Neural progenitor cell (in vitro differentiated cells): Measurements from ENCODE around the gene JADE2. TPM values are rescaled to one million over a fixed set of nuclear protein-coding genes. Genes with fewer than 3 reads are reported as not detected.
A peak's percentile ranks its signal among the peaks of the same experiment; 100 is the strongest.

Source experiments
- DNase-seq: peaks from one replicate; pipeline ENCODE4 v3.0.0-alpha.2; 2016; ENCODE audit warnings: low spot score
- H2AFZ ChIP-seq: fragments of 200-600 bp; sonication (generic); replicated peaks from 2 replicates; pipeline ENCODE4 v1.6.1; 2016; ENCODE audit warnings: antibody characterized with exemption
- H3F3A ChIP-seq: fragments of 200-600 bp; sonication (generic); 2 replicates; pipeline ENCODE4 v1.6.1; 2016; ENCODE audit warnings: antibody characterized with exemption, low read depth
- H3K27ac ChIP-seq: fragments of 200-600 bp; sonication (generic); 2 replicates; pipeline ENCODE4 v1.5.1; 2016; ENCODE audit warnings: mild to moderate bottlenecking
- H3K27me3 ChIP-seq: fragments of 200-600 bp; sonication (generic); 2 replicates; pipeline ENCODE4 v1.6.1; 2016; ENCODE audit warnings: mild to moderate bottlenecking, moderate library complexity
- H3K36me3 ChIP-seq: fragments of 200-600 bp; sonication (generic); 2 replicates; pipeline ENCODE4 v1.5.1; 2016
- H3K4me1 ChIP-seq: fragments of 200-600 bp; sonication (generic); 2 replicates; pipeline ENCODE4 v1.6.1; 2016; ENCODE audit warnings: mixed run types
- H3K4me2 ChIP-seq: fragments of 200-600 bp; sonication (generic); 2 replicates; pipeline ENCODE4 v1.6.1; 2016
- H3K4me3 ChIP-seq: fragments of 200-600 bp; sonication (generic); 2 replicates; pipeline ENCODE4 v1.5.1; 2016
- H3K79me2 ChIP-seq: fragments of 200-600 bp; sonication (generic); 2 replicates; pipeline ENCODE4 v1.6.1; 2016; ENCODE audit warnings: low read depth
- H3K9ac ChIP-seq: fragments of 200-600 bp; sonication (generic); 2 replicates; pipeline ENCODE4 v1.6.1; 2016
- H3K9me3 ChIP-seq: fragments of 200-600 bp; sonication (generic); 2 replicates; pipeline ENCODE4 v1.5.1; 2016; ENCODE audit warnings: low read depth
- H4K20me1 ChIP-seq: fragments of 200-600 bp; sonication (generic); 2 replicates; pipeline ENCODE4 v1.6.1; 2016; ENCODE audit warnings: low read depth
- H3K27ac Mint-ChIP-seq: 3 replicates; pipeline ENCODE4 v1.8.0; 2021; ENCODE audit warnings: mixed read lengths
- H3K27me3 Mint-ChIP-seq: 2 replicates; pipeline ENCODE4 v1.8.0; 2022; ENCODE audit warnings: low read depth, mild to moderate bottlenecking, inconsistent platforms, moderate library complexity, mixed read lengths; ENCODE audit not compliant: insufficient read depth
- H3K36me3 Mint-ChIP-seq: 3 replicates; pipeline ENCODE4 v1.8.0; 2021; ENCODE audit warnings: mixed read lengths
- H3K4me1 Mint-ChIP-seq: 3 replicates; pipeline ENCODE4 v1.8.0; 2021; ENCODE audit warnings: mixed read lengths
- H3K4me3 Mint-ChIP-seq: 3 replicates; pipeline ENCODE4 v1.8.0; 2021; ENCODE audit warnings: mild to moderate bottlenecking, moderate library complexity, mixed read lengths
- H3K9me3 Mint-ChIP-seq: 3 replicates; pipeline ENCODE4 v1.8.0; 2020; ENCODE audit warnings: mixed read lengths
- CTCF ChIP-seq: fragments of 200-600 bp; sonication (generic); IDR thresholded peaks from 2 replicates; pipeline ENCODE4 v1.5.1; 2017; ENCODE audit warnings: antibody characterized with exemption, mild to moderate bottlenecking
- EZH2 ChIP-seq: fragments of 200-600 bp; sonication (generic); IDR thresholded peaks from 2 replicates; pipeline ENCODE4 v1.6.1; 2017; ENCODE audit warnings: antibody characterized with exemption, mild to moderate bottlenecking, moderate library complexity
- EZH2phosphoT487 ChIP-seq: fragments of 200-600 bp; sonication (generic); IDR thresholded peaks from 2 replicates; pipeline ENCODE4 v1.6.1; 2017; ENCODE audit warnings: antibody characterized with exemption
- total RNA-seq: library from RNA; depleted of rRNA; stranded (reverse); fragments of >200 nt; gene quantifications from 2 replicates; pipeline ENCODE4 v1.2.3, GENCODE V29; 2015; ENCODE audit warnings: low replicate concordance

The JADE2 gene
- 1.7 and 2.3 TPM in 2 replicates for total RNA-seq

- peak; percentile 45 for DNase-seq
- peak; percentile 50 for TF ChIP-seq EZH2phosphoT487
- TF ChIP-seq EZH2: peak; percentile 68
- no peak for TF ChIP-seq CTCF
- peak within 1 kb of the TSS; percentile 93 for H3K4me3 Mint-ChIP-seq
- H3K36me3 Mint-ChIP-seq: no peaks in the 10 kb centered on the region
- Histone ChIP-seq H3K4me2 (peak within 1 kb of the TSS; percentile 95), H3K9ac (no peak within 1 kb of the TSS), H2AFZ (peak within 1 kb of the TSS; percentile 89), H3K79me2 (peaks cover 14% of the 10 kb centered on the region), H3F3A (peaks cover 62% of the 10 kb centered on the region), H4K20me1 (peaks cover 9% of the 10 kb centered on the region), H3K36me3 (no peaks in the 10 kb centered on the region), H3K9me3 (no peaks in the 10 kb centered on the region), H3K27me3 (peaks cover 58% of the 10 kb centered on the region), H3K4me3 (peak within 1 kb of the TSS; percentile 67), H3K27ac (no peak within 1 kb of the TSS), H3K4me1 (peaks cover 23% of the 10 kb centered on the region)
- H3K9me3 Mint-ChIP-seq: peaks cover 3% of the 10 kb centered on the region
- H3K4me1 Mint-ChIP-seq: peaks cover 23% of the 10 kb centered on the region
- H3K27ac Mint-ChIP-seq: no peak within 1 kb of the TSS
- H3K27me3 Mint-ChIP-seq: peaks cover 33% of the 10 kb centered on the region
Measured at GRCh38 chr5:134524826-134525682, at the start of gene JADE2. Gene JADE2 (plus strand): TSS chr5:134525670. CDS start chr5:134535858, 10,188 bp downstream.

GRCh38 chr5:134477462-134478245, 47.8 kb upstream of the JADE2 start:
- Histone ChIP-seq H3K79me2 (no peaks in the 10 kb centered on the region), H3K36me3 (no peaks in the 10 kb centered on the region), H3F3A (no peaks in the 10 kb centered on the region), H3K9me3 (no peaks in the 10 kb centered on the region), H3K27me3 (no peaks in the 10 kb centered on the region), H3K4me1 (no peaks in the 10 kb centered on the region), H2AFZ (no peak overlapping the region), H3K27ac (no peak overlapping the region), H3K4me2 (no peak overlapping the region), H3K4me3 (no peak overlapping the region), H4K20me1 (no peaks in the 10 kb centered on the region), H3K9ac (no peak overlapping the region)
- DNase-seq: no peak
- Mint-ChIP-seq H3K4me1 (no peaks in the 10 kb centered on the region), H3K27ac (no peak overlapping the region), H3K9me3 (peaks cover 4% of the 10 kb centered on the region), H3K27me3 (no peaks in the 10 kb centered on the region), H3K4me3 (no peak overlapping the region), H3K36me3 (no peaks in the 10 kb centered on the region)
- TF ChIP-seq EZH2phosphoT487 (no peak), EZH2 (no peak), CTCF (no peak)

GRCh38 chr5:134479839-134480238, 45.6 kb upstream of the JADE2 start:
- Mint-ChIP-seq H3K4me3 (no peak overlapping the region), H3K36me3 (no peaks in the 10 kb centered on the region), H3K4me1 (no peaks in the 10 kb centered on the region), H3K27ac (no peak overlapping the region), H3K9me3 (no peaks in the 10 kb centered on the region), H3K27me3 (no peaks in the 10 kb centered on the region)
- no peak for DNase-seq
- no peaks in the 10 kb centered on the region for H3K79me2 ChIP-seq
- H3K4me3 ChIP-seq: no peak overlapping the region
- no peaks in the 10 kb centered on the region for H3K4me1 ChIP-seq
- no peak overlapping the region for H3K27ac ChIP-seq
- no peaks in the 10 kb centered on the region for H3K27me3 ChIP-seq
- no peak overlapping the region for H3K4me2 ChIP-seq
- TF ChIP-seq CTCF (no peak), EZH2 (no peak), EZH2phosphoT487 (no peak)
- H3F3A ChIP-seq: no peaks in the 10 kb centered on the region
- H3K9ac ChIP-seq: no peak overlapping the region
- H3K36me3 ChIP-seq: no peaks in the 10 kb centered on the region
- no peaks in the 10 kb centered on the region for H3K9me3 ChIP-seq
- H4K20me1 ChIP-seq: no peaks in the 10 kb centered on the region
- H2AFZ ChIP-seq: no peak overlapping the region
